GM12875 (cell line): Measurements from ENCODE around the gene OSBPL1A.

Source experiments
- H3K4me3 ChIP-seq: one replicate; pipeline ENCODE4 v1.5.1; 2011; ENCODE audit warnings: low read depth, low read length, control low read depth
- CTCF ChIP-seq: IDR thresholded peaks from 2 replicates; pipeline ENCODE4 v1.5.1; 2011; ENCODE audit warnings: low read depth, mild to moderate bottlenecking, control low read depth, inconsistent platforms, low read length, moderate library complexity, borderline replicate concordance; ENCODE audit not compliant: insufficient read depth

OSBPL1A gene

GRCh38 chr18:24397694-24398368 is at the start of gene OSBPL1A:
TSS of gene OSBPL1A (minus strand) at chr18:24397824. CDS start at chr18:24377533, 20,291 bp downstream.
- TF ChIP-seq CTCF = no peak
- no peak within 1 kb of the TSS for H3K4me3 ChIP-seq

- no peak overlapping the region for H3K4me3 ChIP-seq
- TF ChIP-seq CTCF = no peak
Measured at GRCh38 chr18:24446953-24447538, 49.4 kb upstream of the OSBPL1A start.

- H3K4me3 ChIP-seq = no peak overlapping the region
- no peak for TF ChIP-seq CTCF
Measured at GRCh38 chr18:24446453-24446852, 48.8 kb upstream of the OSBPL1A start.

GRCh38 chr18:24443870-24444269 is 46.2 kb upstream of the OSBPL1A start:
- TF ChIP-seq CTCF = no peak
- no peak overlapping the region for H3K4me3 ChIP-seq

GRCh38 chr18:24436939-24437338 is 39.3 kb upstream of the OSBPL1A start:
- H3K4me3 ChIP-seq = no peak overlapping the region
- no peak for TF ChIP-seq CTCF

GRCh38 chr18:24432618-24433017 is 35.0 kb upstream of the OSBPL1A start:
- no peak for TF ChIP-seq CTCF
- no peak overlapping the region for H3K4me3 ChIP-seq

- TF ChIP-seq CTCF = no peak
- no peak overlapping the region for H3K4me3 ChIP-seq
Measured at GRCh38 chr18:24429188-24429587, 31.6 kb upstream of the OSBPL1A start.
